ENCODE results near the gene APOD.
A peak's percentile ranks its signal among the peaks of the same experiment; 100 is the strongest.

APOD gene

DNA sequence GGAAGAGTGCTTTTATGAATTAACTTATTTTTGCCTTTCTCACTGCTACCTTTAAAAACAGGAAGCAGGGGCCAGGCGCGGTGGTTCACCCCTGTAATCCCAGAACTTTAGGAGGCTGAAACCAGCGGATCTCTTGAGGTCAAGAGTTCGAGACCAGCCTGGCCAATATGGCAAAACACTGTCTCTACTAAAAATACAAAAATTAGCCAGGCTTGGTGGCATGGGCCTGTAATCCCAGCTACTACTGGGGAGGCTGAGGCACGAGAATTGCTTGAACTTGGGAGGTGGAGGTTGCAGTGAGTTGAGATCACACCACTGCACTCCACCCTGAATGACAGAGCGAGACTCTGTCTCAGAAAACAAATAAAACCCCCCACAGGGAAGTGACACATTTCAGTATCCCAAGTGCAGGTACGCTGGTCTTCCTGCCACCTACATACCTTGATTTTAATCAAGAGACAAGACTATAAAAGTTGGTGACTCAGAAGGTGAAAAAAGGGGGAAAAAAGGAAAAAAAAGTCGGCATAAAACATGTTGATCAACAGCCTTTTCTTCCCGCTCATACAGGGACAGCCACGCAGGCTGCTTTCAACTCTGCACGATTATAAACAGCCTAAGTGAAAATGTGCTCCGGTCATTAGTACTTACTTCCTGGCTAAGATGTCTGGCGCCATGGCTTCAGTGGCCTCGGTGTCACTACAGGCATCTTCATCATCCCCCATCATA lies 59.4 kb downstream of the APOD start:
- no peak for DNase-seq (ENCODE audit: low spot score)

DNA sequence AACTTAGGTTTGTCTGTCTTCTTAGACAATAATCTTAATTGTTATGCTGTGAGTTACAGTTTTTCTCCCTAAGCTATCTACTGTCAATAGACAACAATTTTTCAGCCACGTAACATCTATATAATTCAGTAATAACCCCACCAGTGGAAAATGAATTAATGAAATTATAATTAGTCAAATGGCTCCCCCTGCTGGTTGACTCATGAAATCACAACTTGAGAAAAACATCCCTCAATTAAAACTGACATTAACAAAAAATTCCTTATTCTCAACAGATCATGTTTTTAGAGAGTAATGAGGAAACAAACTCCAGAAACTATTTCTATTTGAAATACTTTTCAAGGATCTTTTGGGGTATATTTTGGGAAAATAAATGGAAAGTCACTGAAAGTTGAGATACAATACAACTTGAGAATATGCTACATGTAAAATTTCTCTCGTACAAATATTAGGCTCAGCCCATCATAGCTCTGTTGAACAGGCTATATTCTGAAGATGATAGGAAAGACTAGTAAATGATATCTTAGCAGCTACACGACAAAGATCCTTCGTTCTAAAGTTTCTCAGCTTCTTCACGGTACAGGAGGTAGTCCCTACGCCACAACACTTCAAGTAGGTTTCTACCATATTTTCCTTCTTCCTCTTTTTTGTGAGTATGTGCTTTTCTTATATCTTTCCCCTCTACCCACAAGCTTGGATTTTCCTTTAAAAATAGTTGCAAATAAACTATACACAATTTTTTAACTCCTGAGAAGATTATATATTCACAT lies 61.3 kb downstream of the APOD start:
- DNase-seq (ENCODE audit: low spot score): peak; percentile 43
